HCT116 (cell line): ENCODE data around the gene NEUROG1. TPM values are rescaled to one million over a fixed set of nuclear protein-coding genes. Genes with fewer than 3 reads are reported as not detected.

ENCODE experiments used
- ATAC-seq: fragments of 200-7000 bp; cut with Tn5 transposase; 2 replicates; pipeline ENCODE4 v1.9.1; 2020; ENCODE audit warnings: mild to moderate bottlenecking, moderate library complexity
- BruUV-seq: library from RNA; stranded (reverse); fragments of 400-500 nt; replicated peaks from 2 replicates; lab custom pipeline; 2021; lab: Mats Ljungman, UMichigan
- CTCF ChIA-PET: fragments of 300-600 bp; sonication (Branson Sonifier 250); formaldehyde crosslinking; loops from one replicate; lab custom pipeline; 2021; ENCODE audit warnings: antibody characterized with exemption; lab: Charles Lee
- POLR2A ChIA-PET: fragments of 300-600, 350-600 bp; sonication (Branson Sonifier 250); formaldehyde crosslinking; loops from one replicate; lab custom pipeline; 2021; ENCODE audit warnings: antibody characterized with exemption; lab: Charles Lee
- RAD21 ChIA-PET, 2 experiments: fragments of 300-600 bp; sonication (Branson Sonifier 250); formaldehyde crosslinking; loops; one replicate each; lab custom pipeline; 2023; ENCODE audit warnings: low total read pairs in 2 of 2; ENCODE audit not compliant: uncharacterized antibody in 2 of 2, unreplicated experiment in 2 of 2, low non-redundant PET in 1 of 2; lab: Charles Lee
- DNase-seq: peaks from one replicate; pipeline ENCODE4 v3.0.0-alpha.2; 2010; ENCODE audit warnings: low read depth, low spot score
- H2AFZ ChIP-seq: fragments of 200-600 bp; shearing (Covaris generic), sonication (generic); 2 replicates; pipeline ENCODE4 v1.6.1; 2017; ENCODE audit warnings: low read depth, mixed run types, mixed read lengths, antibody characterized with exemption, low read length; ENCODE audit not compliant: poor library complexity, severe bottlenecking
- H3K27ac ChIP-seq: 2 replicates; pipeline ENCODE4 v1.5.1; 2012; ENCODE audit warnings: low read depth, low read length
- H3K27me3 ChIP-seq: fragments of 200-600 bp; sonication (generic); 2 replicates; pipeline ENCODE4 v1.6.1; 2016; ENCODE audit warnings: mixed run types, low read length, mixed read lengths; ENCODE audit not compliant: insufficient read depth
- H3K36me3 ChIP-seq, 2 experiments: fragments of 200-500 bp in 1 of 2; fragments of 200-600 bp in 1 of 2; sonication (Bioruptor generic) in 1 of 2; sonication (generic) in 1 of 2; 2 replicates each; pipeline versions ENCODE4 v1.5.1 to v1.6.1; 2014 to 2016; ENCODE audit warnings: low read length in 2 of 2, inconsistent platforms in 1 of 2, mixed read lengths in 1 of 2, mixed run types in 1 of 2; ENCODE audit not compliant: insufficient read depth in 2 of 2, control insufficient read depth in 1 of 2
- H3K4me1 ChIP-seq, 2 experiments: fragments of 200-600 bp in 1 of 2; sonication (generic) in 1 of 2; 2 replicates each; pipeline versions ENCODE4 v1.5.1 to v1.6.1; 2012 to 2017; ENCODE audit warnings: low read length in 2 of 2, inconsistent platforms in 1 of 2, mild to moderate bottlenecking in 1 of 2, mixed read lengths in 1 of 2, mixed run types in 1 of 2, moderate library complexity in 1 of 2; ENCODE audit not compliant: insufficient read depth in 2 of 2, control insufficient read depth in 1 of 2
- H3K4me2 ChIP-seq: fragments of 200-600 bp; sonication (generic); 2 replicates; pipeline ENCODE4 v1.6.1; 2017; ENCODE audit warnings: mixed run types, low read length, mixed read lengths
- H3K4me3 ChIP-seq, 2 experiments: fragments of 200-600 bp in 1 of 2; sonication (generic) in 1 of 2; replicated peaks in 1 of 2; 2 replicates each; pipeline ENCODE4 v1.5.1; 2011 to 2016; ENCODE audit warnings: low read length in 2 of 2, control low read depth in 1 of 2, low read depth in 1 of 2, mild to moderate bottlenecking in 1 of 2, mixed read lengths in 1 of 2, mixed run types in 1 of 2
- H3K79me2 ChIP-seq: fragments of 200-600 bp; sonication (generic); 2 replicates; pipeline ENCODE4 v1.6.1; 2017; ENCODE audit warnings: mild to moderate bottlenecking, mixed run types, low read length, moderate library complexity, mixed read lengths; ENCODE audit not compliant: insufficient read depth
- H3K9ac ChIP-seq: fragments of 200-600 bp; sonication (generic); 2 replicates; pipeline ENCODE4 v1.6.1; 2016; ENCODE audit warnings: low read length, mixed read lengths
- H3K9me2 ChIP-seq: fragments of 200-600 bp; sonication (generic), shearing (Covaris generic); 2 replicates; pipeline ENCODE4 v1.6.1; 2017; ENCODE audit warnings: mixed run types, mild to moderate bottlenecking, moderate library complexity; ENCODE audit not compliant: insufficient read depth
- H3K9me3 ChIP-seq, 2 experiments: fragments of 200-500 bp in 1 of 2; fragments of 200-600 bp in 1 of 2; sonication (Bioruptor generic) in 1 of 2; sonication (generic) in 1 of 2; 2 replicates each; pipeline ENCODE4 v1.6.1; 2014 to 2017; ENCODE audit warnings: low read length in 2 of 2, mixed read lengths in 2 of 2, inconsistent platforms in 1 of 2, low read depth in 1 of 2, mild to moderate bottlenecking in 1 of 2, mixed run types in 1 of 2, moderate library complexity in 1 of 2; ENCODE audit not compliant: control insufficient read depth in 1 of 2, insufficient read depth in 1 of 2
- H4K20me1 ChIP-seq: fragments of 200-600 bp; sonication (generic), shearing (Covaris generic); 2 replicates; pipeline ENCODE4 v1.6.1; 2017; ENCODE audit warnings: mixed run types, mild to moderate bottlenecking, moderate library complexity; ENCODE audit not compliant: insufficient read depth
- CEBPB ChIP-seq: IDR thresholded peaks from 2 replicates; pipeline ENCODE4 v1.6.1; 2012; ENCODE audit warnings: low read depth
- EGR1 ChIP-seq: IDR thresholded peaks from 2 replicates; pipeline ENCODE4 v1.6.1; 2012; ENCODE audit warnings: low read depth
- EZH2 ChIP-seq: fragments of 200-600 bp; sonication (generic); IDR thresholded peaks from 2 replicates; pipeline ENCODE4 v1.6.1; 2017; ENCODE audit warnings: antibody characterized with exemption, mixed run types
- EZH2phosphoT487 ChIP-seq: fragments of 200-600 bp; IDR thresholded peaks from 2 replicates; pipeline ENCODE4 v1.6.1; 2018; ENCODE audit warnings: antibody characterized with exemption, borderline replicate concordance
- FOSL1 ChIP-seq: IDR thresholded peaks from 2 replicates; pipeline ENCODE4 v1.6.1; 2012; ENCODE audit warnings: low read depth
- POLR2A ChIP-seq: IDR thresholded peaks from 2 replicates; pipeline ENCODE4 v1.7.0; 2011; ENCODE audit warnings: borderline replicate concordance; ENCODE audit not compliant: insufficient read depth, insufficient read length; ENCODE audit errors: extremely low read depth
- POLR2AphosphoS5 ChIP-seq: IDR thresholded peaks from 2 replicates; pipeline ENCODE4 v1.6.1; 2011; ENCODE audit warnings: mild to moderate bottlenecking, low read depth, low read length, moderate library complexity
- REST ChIP-seq: IDR thresholded peaks from 2 replicates; pipeline ENCODE4 v1.6.1; 2012; ENCODE audit warnings: low read depth
- YY1 ChIP-seq: IDR thresholded peaks from 2 replicates; pipeline ENCODE4 v1.6.1; 2011; ENCODE audit warnings: low read length, low read depth, moderate library complexity, mild to moderate bottlenecking; ENCODE audit not compliant: insufficient replicate concordance; ENCODE audit errors: extremely low read depth
- intact Hi-C: fragments of 100-400 bp; cut with micrococcal nuclease; formaldehyde crosslinking; loops from 2 replicates; pipeline ENCODE4 v1.10.0; 2022
- total RNA-seq: library from RNA; stranded (reverse); gene quantifications from one replicate; pipeline ENCODE4 v1.2.1, GENCODE V29; 2021; ENCODE audit not compliant: unreplicated experiment

Gene NEUROG1
- total RNA-seq, 1 experiment from 2014 or later = not detected

GRCh38 chr5:135484674-135485086 is 51.1 kb downstream of the NEUROG1 start:
- RAD21 ChIA-PET = no interaction called here
- BruUV-seq = no TSS peak
- Histone ChIP-seq H3K9me2 (no peaks in the 10 kb centered on the region), H3K4me2 (no peak overlapping the region), H3K27ac (no peak overlapping the region), H3K9me3 (no peaks in the 10 kb centered on the region), H3K4me1 (peaks cover 13 to 15% of the 10 kb centered on the region in 2 experiments), H3K27me3 (no peaks in the 10 kb centered on the region), H2AFZ (no peak overlapping the region), H3K36me3 (no peaks in the 10 kb centered on the region), H4K20me1 (no peaks in the 10 kb centered on the region), H3K79me2 (no peaks in the 10 kb centered on the region), H3K9ac (no peak overlapping the region), H3K4me3 (no peak overlapping the region)
- intact Hi-C loops = no loop called here
- ATAC-seq (no peak), DNase-seq (no peak)
- CTCF ChIA-PET = no interaction called here
- no peak for TF ChIP-seq EZH2
- TF ChIP-seq EGR1 = no peak
- no peak for TF ChIP-seq REST
- no peak for TF ChIP-seq YY1
- TF ChIP-seq EZH2phosphoT487 = no peak
- no peak for TF ChIP-seq FOSL1
- no peak for TF ChIP-seq POLR2A
- no peak for TF ChIP-seq POLR2AphosphoS5
- TF ChIP-seq CEBPB = no peak
- POLR2A ChIA-PET = no interaction called here

Other genes starting within 250 kb of the NEUROG1 start
- 218 TPM for gene MACROH2A1, start 136.7 kb downstream of the NEUROG1 start, total RNA-seq
- gene DCANP1, start 88.6 kb downstream of the NEUROG1 start, total RNA-seq = not detected
- gene TIFAB, start 83.6 kb downstream of the NEUROG1 start, total RNA-seq = not detected
- not detected for gene CXCL14, start 43.0 kb upstream of the NEUROG1 start, total RNA-seq